Keratinocyte (primary cell): ENCODE data around the gene GOT1. TPM values are rescaled to one million over a fixed set of nuclear protein-coding genes. Genes with fewer than 3 reads are reported as not detected.

ENCODE experiments used
- DNase-seq: peaks from one replicate; pipeline ENCODE4 v3.0.0-alpha.2; 2011; ENCODE audit warnings: low read depth, missing footprints, low spot score
- FAIRE-seq: peaks from 2 replicates; lab custom pipeline; 2011; peaks lifted over from hg19 to GRCh38; lab: Jason Lieb, UNC
- H2AFZ ChIP-seq: 2 replicates; pipeline ENCODE4 v1.6.0; 2012; ENCODE audit warnings: low read length, control low read depth, inconsistent platforms; ENCODE audit not compliant: control insufficient read depth
- H3K27ac ChIP-seq: 2 replicates; pipeline ENCODE4 v1.5.1; 2011; ENCODE audit warnings: low read length; ENCODE audit not compliant: control insufficient read depth, insufficient read depth
- H3K27me3 ChIP-seq: 3 replicates; pipeline ENCODE4 v1.6.0; 2011; ENCODE audit warnings: low read length; ENCODE audit not compliant: control insufficient read depth, insufficient read depth; ENCODE audit errors: extremely low read depth
- H3K36me3 ChIP-seq, 2 experiments: 2 replicates in 1 of 2; 3 replicates in 1 of 2; pipeline ENCODE4 v1.5.1; 2011; ENCODE audit warnings: low read length in 2 of 2, mild to moderate bottlenecking in 1 of 2; ENCODE audit not compliant: control insufficient read depth in 2 of 2, insufficient read depth in 2 of 2; ENCODE audit errors: extremely low read depth in 1 of 2
- H3K4me1 ChIP-seq: 3 replicates; pipeline ENCODE4 v1.5.1; 2011; ENCODE audit warnings: low read length; ENCODE audit not compliant: control insufficient read depth, insufficient read depth; ENCODE audit errors: extremely low read depth
- H3K4me2 ChIP-seq: 3 replicates; pipeline ENCODE4 v1.6.0; 2011; ENCODE audit warnings: low read depth, low read length; ENCODE audit not compliant: control insufficient read depth, insufficient read depth; ENCODE audit errors: extremely low read depth
- H3K4me3 ChIP-seq, 3 experiments: fragments of 200-600 bp in 1 of 3; sonication (generic) in 1 of 3; 2 replicates in 2 of 3; 3 replicates in 1 of 3; pipeline ENCODE4 v1.5.1; 2011 to 2016; ENCODE audit warnings: low read length in 3 of 3, mild to moderate bottlenecking in 3 of 3, control low read depth in 2 of 3, inconsistent platforms in 1 of 3, low read depth in 1 of 3, mixed read lengths in 1 of 3, mixed run types in 1 of 3, moderate library complexity in 1 of 3; ENCODE audit not compliant: control insufficient read depth in 2 of 3, insufficient read depth in 2 of 3; ENCODE audit errors: extremely low read depth in 1 of 3
- H3K79me2 ChIP-seq: 2 replicates; pipeline ENCODE4 v1.6.0; 2012; ENCODE audit warnings: low read length; ENCODE audit not compliant: control insufficient read depth, insufficient read depth
- H3K9ac ChIP-seq: 3 replicates; pipeline ENCODE4 v1.6.0; 2011; ENCODE audit warnings: low read length; ENCODE audit not compliant: control insufficient read depth, insufficient read depth; ENCODE audit errors: extremely low read depth
- H3K9me1 ChIP-seq: 3 replicates; pipeline ENCODE4 v1.6.0; 2011; ENCODE audit warnings: low read length; ENCODE audit not compliant: control insufficient read depth, insufficient read depth; ENCODE audit errors: extremely low read depth
- H3K9me3 ChIP-seq: 2 replicates; pipeline ENCODE4 v1.5.1; 2012; ENCODE audit warnings: low read depth, low read length; ENCODE audit not compliant: control insufficient read depth
- H4K20me1 ChIP-seq: 3 replicates; pipeline ENCODE4 v1.6.0; 2011; ENCODE audit warnings: low read length; ENCODE audit not compliant: control insufficient read depth, insufficient read depth; ENCODE audit errors: extremely low read depth
- EZH2 ChIP-seq: IDR thresholded peaks from one replicate; pipeline ENCODE4 v1.6.1; 2012; ENCODE audit warnings: inconsistent platforms, mild to moderate bottlenecking, low read length, moderate library complexity
- dilution Hi-C: fragments of 300-500 bp; cut with MboI; formaldehyde crosslinking; loops from one replicate; pipeline ENCODE4 v1.7.0; 2020; ENCODE audit warnings: low sequenced_read_pairs; ENCODE audit not compliant: extremely low pct_ligation_motif_present
- polyA plus RNA-seq, 5 experiments: library from polyadenylated mRNA; depleted of rRNA in 3 of 5; stranded (reverse) in 3 of 5; stranded (forward) in 1 of 5; unstranded in 1 of 5; fragments of >200 nt; gene quantifications; 1 replicate in 1 of 5; 2 replicates in 3 of 5; 3 replicates in 1 of 5; pipeline versions ENCODE4 v1.2.1 to v1.2.3, GENCODE V29; 2011 to 2012; ENCODE audit warnings: missing spikeins in 2 of 5, low read depth in 1 of 5, low replicate concordance in 1 of 5
- TF ChIP-seq, protein P1 (sequence below), 3 experiments: IDR thresholded peaks in 1 of 3; conservative IDR thresholded peaks in 1 of 3; optimal IDR thresholded peaks in 1 of 3; 2 replicates in 2 of 3; 3 replicates in 1 of 3; pipeline versions ENCODE3 to v1.5.1; 2011; ENCODE audit warnings: low read length in 3 of 3, mild to moderate bottlenecking in 3 of 3, moderate library complexity in 2 of 3, control low read depth in 1 of 3, inconsistent platforms in 1 of 3; ENCODE audit not compliant: insufficient read depth in 2 of 3; ENCODE audit errors: extremely low read depth in 1 of 3

The GOT1 gene
- polyA plus RNA-seq, 1 donor (not counting 4 experiments of a cell fraction or from before 2014, with no cell fraction given), result 33.3 TPM

DNA sequence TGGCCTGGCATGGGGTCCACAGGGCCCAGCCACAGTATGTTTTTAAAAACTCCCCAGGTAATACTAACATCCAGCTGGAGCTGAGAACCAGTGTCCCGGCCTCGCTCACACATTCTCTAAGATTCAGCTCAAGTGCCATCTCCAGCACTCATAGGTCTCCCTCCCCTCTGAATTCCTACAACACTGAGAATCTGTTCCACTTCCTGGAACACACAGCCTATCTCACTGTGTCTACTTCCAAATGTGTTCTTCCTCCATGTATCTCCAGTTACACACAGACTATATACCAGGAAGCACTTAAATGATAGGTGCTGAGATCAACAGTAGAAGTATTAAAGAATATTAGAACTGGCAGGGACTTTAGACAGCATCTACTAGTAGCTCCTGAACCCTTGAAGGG is 10.7 kb downstream of the GOT1 start:
- Histone ChIP-seq H2AFZ (no peak overlapping the region), H3K27me3 (no peaks in the 10 kb centered on the region), H4K20me1 (no peaks in the 10 kb centered on the region), H3K79me2 (no peaks in the 10 kb centered on the region), H3K9ac (no peak overlapping the region), H3K9me1 (no peaks in the 10 kb centered on the region), H3K4me2 (no peak overlapping the region), H3K4me3 (no peak overlapping the region), H3K9me3 (no peaks in the 10 kb centered on the region), H3K36me3 (peaks cover 0 to 3% of the 10 kb centered on the region in 2 experiments), H3K27ac (no peak overlapping the region), H3K4me1 (no peaks in the 10 kb centered on the region)
- DNase-seq (no peak), FAIRE-seq (no peak)
- TF ChIP-seq, protein P1, sequence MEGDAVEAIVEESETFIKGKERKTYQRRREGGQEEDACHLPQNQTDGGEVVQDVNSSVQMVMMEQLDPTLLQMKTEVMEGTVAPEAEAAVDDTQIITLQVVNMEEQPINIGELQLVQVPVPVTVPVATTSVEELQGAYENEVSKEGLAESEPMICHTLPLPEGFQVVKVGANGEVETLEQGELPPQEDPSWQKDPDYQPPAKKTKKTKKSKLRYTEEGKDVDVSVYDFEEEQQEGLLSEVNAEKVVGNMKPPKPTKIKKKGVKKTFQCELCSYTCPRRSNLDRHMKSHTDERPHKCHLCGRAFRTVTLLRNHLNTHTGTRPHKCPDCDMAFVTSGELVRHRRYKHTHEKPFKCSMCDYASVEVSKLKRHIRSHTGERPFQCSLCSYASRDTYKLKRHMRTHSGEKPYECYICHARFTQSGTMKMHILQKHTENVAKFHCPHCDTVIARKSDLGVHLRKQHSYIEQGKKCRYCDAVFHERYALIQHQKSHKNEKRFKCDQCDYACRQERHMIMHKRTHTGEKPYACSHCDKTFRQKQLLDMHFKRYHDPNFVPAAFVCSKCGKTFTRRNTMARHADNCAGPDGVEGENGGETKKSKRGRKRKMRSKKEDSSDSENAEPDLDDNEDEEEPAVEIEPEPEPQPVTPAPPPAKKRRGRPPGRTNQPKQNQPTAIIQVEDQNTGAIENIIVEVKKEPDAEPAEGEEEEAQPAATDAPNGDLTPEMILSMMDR (optimal IDR thresholded peaks at IDR 0.05 in 1 of 3, IDR thresholded peaks at IDR 0.05 in 1 of 3, conservative IDR thresholded peaks at IDR 0.05 in 1 of 3; ENCODE audit: extremely low read depth in 1 of 3, insufficient read depth in 2 of 3, low read length in 3 of 3), result no peak
- no peak for TF ChIP-seq EZH2
- dilution Hi-C loops, result no loop called here

DNA sequence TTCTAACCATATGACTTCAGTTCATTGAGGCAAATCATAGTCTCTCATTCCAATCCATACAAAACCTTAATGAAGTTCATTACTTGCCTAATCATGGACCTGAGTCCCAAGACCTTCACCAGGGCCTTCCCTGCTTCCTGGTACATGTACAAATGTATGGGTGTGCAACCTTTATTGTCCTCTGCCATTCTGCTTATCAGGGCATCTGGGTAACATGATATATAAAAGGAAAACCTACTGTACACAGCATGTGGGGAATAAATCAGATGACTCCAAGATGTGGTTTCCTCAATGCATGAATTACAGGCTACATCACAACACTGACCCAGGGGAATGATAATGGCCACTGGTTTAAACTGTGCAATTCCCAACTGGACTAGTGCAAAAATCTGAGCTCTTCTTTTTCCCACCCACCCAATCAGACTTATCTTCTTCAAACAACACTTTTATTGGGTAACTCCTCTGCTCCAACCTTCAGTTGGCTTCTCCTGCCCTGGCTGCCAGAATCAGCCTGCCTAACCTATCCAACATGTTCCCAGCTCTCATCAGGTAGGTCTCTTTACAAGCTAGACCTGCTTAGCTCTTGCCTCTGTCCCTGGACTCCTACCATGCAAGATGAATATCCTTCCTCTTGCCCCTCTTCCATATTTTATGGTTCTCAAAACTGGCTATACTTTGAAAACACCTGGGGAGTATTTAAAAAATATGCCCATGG is 11.4 kb downstream of the GOT1 start:
- Histone ChIP-seq H3K4me3 (no peak overlapping the region), H3K4me2 (no peak overlapping the region), H3K9me3 (no peaks in the 10 kb centered on the region), H4K20me1 (no peaks in the 10 kb centered on the region), H3K27me3 (no peaks in the 10 kb centered on the region), H2AFZ (no peak overlapping the region), H3K9me1 (no peaks in the 10 kb centered on the region), H3K27ac (no peak overlapping the region), H3K9ac (no peak overlapping the region), H3K79me2 (no peaks in the 10 kb centered on the region), H3K36me3 (peaks cover 0 to 3% of the 10 kb centered on the region in 2 experiments), H3K4me1 (no peaks in the 10 kb centered on the region)
- DNase-seq (no peak), FAIRE-seq (no peak)
- dilution Hi-C loops, result no loop called here
- TF ChIP-seq, protein P1 (optimal IDR thresholded peaks at IDR 0.05 in 1 of 3, IDR thresholded peaks at IDR 0.05 in 1 of 3, conservative IDR thresholded peaks at IDR 0.05 in 1 of 3; ENCODE audit: extremely low read depth in 1 of 3, insufficient read depth in 2 of 3, low read length in 3 of 3), result no peak
- TF ChIP-seq EZH2, result no peak
